Stomach smooth muscle (tissue), 2 donors: ENCODE results near the gene PKHD1.

ENCODE experiments used
- H3K27ac ChIP-seq: one replicate; pipeline ENCODE4 v1.7.0; 2013; ENCODE audit warnings: mild to moderate bottlenecking, low read length, inconsistent platforms
- H3K27me3 ChIP-seq, 2 donors: one replicate each; pipeline ENCODE4 v1.7.0; 2013; ENCODE audit warnings: low read length in 2 of 2; ENCODE audit not compliant: insufficient read depth in 2 of 2, control insufficient read depth in 1 of 2
- H3K36me3 ChIP-seq, 2 donors: one replicate each; pipeline ENCODE4 v1.7.0; 2013; ENCODE audit warnings: low read length in 2 of 2; ENCODE audit not compliant: control insufficient read depth in 2 of 2, insufficient read depth in 2 of 2
- H3K4me1 ChIP-seq: one replicate; pipeline ENCODE4 v1.7.0; 2013; ENCODE audit warnings: low read length; ENCODE audit not compliant: control insufficient read depth, insufficient read depth
- H3K4me3 ChIP-seq, 2 donors: one replicate each; pipeline ENCODE4 v1.7.0; 2013; ENCODE audit warnings: low read length in 2 of 2
- H3K9ac ChIP-seq, 2 donors: one replicate each; pipeline ENCODE4 v1.7.0; 2013; ENCODE audit warnings: low read length in 2 of 2, mild to moderate bottlenecking in 1 of 2
- H3K9me3 ChIP-seq, 2 donors: one replicate each; pipeline ENCODE4 v1.7.0; 2013; ENCODE audit warnings: low read length in 2 of 2; ENCODE audit not compliant: control insufficient read depth in 2 of 2
- donor health status: healthy.
- donor health status: Pancreatic carcinoma.

The PKHD1 gene

GRCh38 chr6:52016915-52017748 is 70.3 kb downstream of the PKHD1 start:
- no peak overlapping the region for H3K4me3 ChIP-seq
- no peaks in the 10 kb centered on the region for H3K9me3 ChIP-seq
- H3K9ac ChIP-seq, result no peak overlapping the region
- H3K36me3 ChIP-seq, result no peaks in the 10 kb centered on the region
- H3K4me1 ChIP-seq, result no peaks in the 10 kb centered on the region
- no peaks in the 10 kb centered on the region for H3K27me3 ChIP-seq
- H3K27ac ChIP-seq, result no peak overlapping the region

DNA sequence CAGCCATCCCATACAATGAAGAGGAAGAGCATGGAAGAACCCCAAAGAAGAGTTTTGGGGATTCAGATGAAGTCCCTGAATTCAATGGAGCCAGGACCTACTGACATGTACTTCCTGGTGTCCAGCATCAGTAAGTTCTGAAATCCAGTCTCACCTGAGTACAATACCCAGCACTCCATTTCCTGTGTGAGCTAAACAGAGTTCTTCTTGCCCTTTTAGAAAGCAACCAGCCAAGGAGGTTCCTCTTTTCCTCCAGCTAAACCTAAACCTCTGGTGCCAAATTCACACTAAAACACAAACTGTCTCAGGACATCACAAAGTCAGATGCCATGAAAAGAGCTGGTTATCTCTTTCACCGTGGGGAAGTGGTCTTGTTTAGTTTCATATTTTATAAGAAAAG is 71.5 kb downstream of the PKHD1 start:
- no peak overlapping the region for H3K4me3 ChIP-seq
- no peak overlapping the region for H3K27ac ChIP-seq
- no peaks in the 10 kb centered on the region for H3K36me3 ChIP-seq
- H3K4me1 ChIP-seq, result no peaks in the 10 kb centered on the region
- H3K9me3 ChIP-seq, result no peaks in the 10 kb centered on the region
- H3K27me3 ChIP-seq, result no peaks in the 10 kb centered on the region
- H3K9ac ChIP-seq, result no peak overlapping the region

DNA sequence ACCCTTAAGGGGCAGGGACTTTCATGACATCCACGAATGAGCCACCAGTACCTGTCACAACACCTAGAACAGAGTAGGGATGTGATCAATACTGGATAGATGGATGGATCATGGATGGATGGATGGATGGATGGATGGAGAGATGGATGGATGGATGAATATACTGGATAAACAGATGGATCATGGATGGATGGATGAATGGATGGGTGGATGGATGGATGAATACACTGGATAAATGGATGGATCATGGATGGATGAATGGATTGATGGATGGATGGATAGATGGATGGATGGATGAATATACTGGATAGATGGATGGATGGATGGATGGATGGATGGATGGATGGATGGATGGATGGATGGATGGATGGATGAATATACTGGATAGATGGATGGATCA is 73.0 kb downstream of the PKHD1 start:
- Histone ChIP-seq H3K27ac (no peak overlapping the region), H3K4me1 (no peaks in the 10 kb centered on the region), H3K36me3 (no peaks in the 10 kb centered on the region), H3K9ac (no peak overlapping the region), H3K4me3 (no peak overlapping the region), H3K27me3 (no peaks in the 10 kb centered on the region), H3K9me3 (no peaks in the 10 kb centered on the region)

DNA sequence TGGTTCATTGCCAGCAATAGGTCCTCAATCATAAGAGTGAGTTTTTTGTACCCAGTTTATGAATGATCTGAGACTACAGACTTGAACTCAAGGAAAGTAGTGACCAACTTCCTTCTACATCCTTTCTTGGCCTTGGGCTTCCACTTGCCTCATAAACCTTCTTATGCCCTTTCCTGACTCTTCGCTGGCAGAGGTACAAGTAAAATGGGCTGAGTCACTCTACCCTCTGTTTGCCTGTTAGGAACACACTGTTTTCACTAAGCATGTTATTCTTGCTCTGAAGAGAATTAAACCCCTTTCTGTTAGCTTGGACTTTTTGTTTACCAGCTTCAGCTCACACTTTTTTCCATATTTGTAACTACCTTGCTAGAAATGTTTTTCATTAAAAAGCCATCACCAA is 74.4 kb downstream of the PKHD1 start:
- Histone ChIP-seq H3K4me3 (no peak overlapping the region), H3K9me3 (no peaks in the 10 kb centered on the region), H3K4me1 (no peaks in the 10 kb centered on the region), H3K27me3 (no peaks in the 10 kb centered on the region), H3K27ac (no peak overlapping the region), H3K9ac (no peak overlapping the region), H3K36me3 (no peaks in the 10 kb centered on the region)

DNA sequence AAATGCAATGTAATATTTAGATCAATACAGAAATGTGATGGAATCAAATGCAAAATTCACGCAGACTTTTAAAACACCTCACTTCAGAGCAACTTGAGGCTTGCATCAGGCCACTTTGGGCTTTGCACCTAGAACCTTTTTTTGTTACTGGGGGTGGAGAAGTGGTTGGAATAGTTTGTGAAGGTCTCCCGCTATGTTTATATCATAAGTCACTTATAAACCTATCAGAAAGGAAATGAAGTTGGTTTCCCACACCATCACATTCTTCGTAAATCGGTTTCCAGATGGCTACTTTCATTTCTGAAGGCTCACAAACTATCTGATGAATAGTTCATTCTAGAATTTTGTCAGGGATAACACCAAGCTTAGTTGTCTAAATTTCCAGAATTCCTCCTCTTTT is 74.8 kb downstream of the PKHD1 start:
- Histone ChIP-seq H3K27ac (no peak overlapping the region), H3K9ac (no peak overlapping the region), H3K27me3 (no peaks in the 10 kb centered on the region), H3K4me3 (no peak overlapping the region), H3K36me3 (no peaks in the 10 kb centered on the region), H3K9me3 (peaks cover 0 to 2% of the 10 kb centered on the region in 2 donors), H3K4me1 (no peaks in the 10 kb centered on the region)

GRCh38 chr6:52010806-52011205 is 76.6 kb downstream of the PKHD1 start:
- no peaks in the 10 kb centered on the region for H3K36me3 ChIP-seq
- no peaks in the 10 kb centered on the region for H3K27me3 ChIP-seq
- H3K4me1 ChIP-seq, result no peaks in the 10 kb centered on the region
- H3K9me3 ChIP-seq, result peaks cover 0 to 2% of the 10 kb centered on the region in 2 donors
- H3K27ac ChIP-seq, result no peak overlapping the region
- no peak overlapping the region for H3K4me3 ChIP-seq
- H3K9ac ChIP-seq, result no peak overlapping the region

DNA sequence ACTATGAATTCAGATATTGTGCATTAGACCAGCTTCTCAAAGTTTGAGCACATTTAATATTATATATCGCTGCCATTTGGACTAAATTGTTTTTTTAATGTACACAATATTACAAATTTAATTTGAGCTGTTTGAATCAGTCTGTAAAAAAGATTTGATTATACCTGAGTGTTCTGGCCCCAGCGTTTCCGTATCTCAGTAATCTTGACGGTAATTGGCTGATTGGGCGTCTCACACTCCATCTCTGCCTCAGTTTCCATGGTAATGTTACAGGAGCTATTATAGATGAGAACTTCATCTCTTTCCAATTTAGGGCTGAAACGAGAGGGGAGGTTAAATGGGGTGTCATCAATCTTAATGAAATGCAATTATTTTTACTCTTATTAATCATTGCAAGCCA is 77.3 kb downstream of the PKHD1 start:
- H3K27me3 ChIP-seq, result no peaks in the 10 kb centered on the region
- H3K9me3 ChIP-seq, result peaks cover 0 to 2% of the 10 kb centered on the region in 2 donors
- H3K27ac ChIP-seq, result no peak overlapping the region
- no peak overlapping the region for H3K9ac ChIP-seq
- no peaks in the 10 kb centered on the region for H3K36me3 ChIP-seq
- no peak overlapping the region for H3K4me3 ChIP-seq
- no peaks in the 10 kb centered on the region for H3K4me1 ChIP-seq

DNA sequence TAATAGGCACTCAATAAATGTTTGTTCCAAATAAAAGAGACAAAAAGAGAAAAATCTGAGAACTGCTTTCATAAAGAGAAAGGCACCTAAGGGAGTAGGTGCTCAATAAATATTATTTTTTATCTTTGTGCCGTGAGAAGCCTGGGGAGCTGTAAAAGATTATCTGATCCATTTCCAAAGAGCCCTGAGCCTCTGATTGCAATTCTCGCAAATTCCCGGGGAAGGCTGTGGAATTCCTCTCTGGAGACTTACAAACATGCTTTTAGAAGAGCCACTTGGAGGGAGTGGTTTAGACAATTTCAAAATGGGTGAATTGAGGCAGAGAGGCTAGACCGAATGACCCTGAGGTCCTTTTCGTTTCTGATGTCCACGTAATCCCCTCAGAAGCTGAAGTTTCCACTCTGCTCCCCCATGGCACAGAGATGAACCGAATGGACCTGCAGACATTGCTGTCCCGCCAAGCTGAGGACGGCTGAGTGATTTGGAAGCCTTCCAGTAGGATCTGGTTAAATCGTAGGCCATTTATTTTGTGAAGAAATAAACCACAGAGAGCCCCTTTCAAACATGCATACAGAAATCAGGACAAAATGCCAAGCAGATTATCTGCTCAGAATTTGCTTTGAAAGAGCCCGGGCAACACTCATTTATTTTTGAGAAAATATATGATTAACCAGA is 77.8 kb downstream of the PKHD1 start:
- Histone ChIP-seq H3K9me3 (peaks cover 0 to 2% of the 10 kb centered on the region in 2 donors), H3K27me3 (no peaks in the 10 kb centered on the region)

GRCh38 chr6:52000064-52000463 is 87.3 kb downstream of the PKHD1 start:
- Histone ChIP-seq H3K9ac (no peak overlapping the region), H3K36me3 (no peaks in the 10 kb centered on the region), H3K4me3 (no peak overlapping the region), H3K27me3 (no peaks in the 10 kb centered on the region), H3K4me1 (no peaks in the 10 kb centered on the region), H3K9me3 (no peaks in the 10 kb centered on the region), H3K27ac (no peak overlapping the region)

More for the DNA sequence above, 77.8 kb downstream of the PKHD1 start:
- Histone ChIP-seq H3K27ac (no peak overlapping the region), H3K4me3 (no peak overlapping the region), H3K36me3 (no peaks in the 10 kb centered on the region), H3K4me1 (no peaks in the 10 kb centered on the region), H3K9ac (no peak overlapping the region)

GRCh38 chr6:51996296-51996947 is 91.0 kb downstream of the PKHD1 start:
- no peak overlapping the region for H3K27ac ChIP-seq

More at GRCh38 chr6:51996296-51996947, 91.0 kb downstream of the PKHD1 start:
- no peak overlapping the region for H3K9ac ChIP-seq
- no peaks in the 10 kb centered on the region for H3K36me3 ChIP-seq
- H3K4me1 ChIP-seq, result no peaks in the 10 kb centered on the region
- no peaks in the 10 kb centered on the region for H3K27me3 ChIP-seq
- no peaks in the 10 kb centered on the region for H3K9me3 ChIP-seq
- no peak overlapping the region for H3K4me3 ChIP-seq
